ENCODE results near the gene KCNJ6.

GRCh38 chr21:37958537-37958936 lies 42.3 kb upstream of the KCNJ6 start:
- TF ChIP-seq CTCF (IDR thresholded peaks at IDR 0.05; ENCODE audit: control extremely low read depth in 1 of 3, insufficient read depth in 1 of 3, low read depth in 1 of 3, low read length in 3 of 3) (no peak), RFX5 (IDR thresholded peaks at IDR 0.05; ENCODE audit: borderline replicate concordance, low read depth, low read length) (no peak), MAFK (IDR thresholded peaks at IDR 0.05; ENCODE audit: low read depth, low read length) (no peak), POLR2A (IDR thresholded peaks at IDR 0.05; ENCODE audit: control extremely low read depth in 1 of 2, low read depth in 2 of 2, low read length in 2 of 2) (no peak)
